GM19324 (cell line): ENCODE measurements around the gene GPC1.

Experiments used
- ATAC-seq: cut with Tn5 transposase; IDR thresholded peaks from one replicate; pipeline ENCODE4 v1.9.1; 2021; ENCODE audit warnings: mild to moderate bottlenecking, moderate library complexity; ENCODE audit not compliant: unreplicated experiment, low FRiP score

Gene GPC1

DNA sequence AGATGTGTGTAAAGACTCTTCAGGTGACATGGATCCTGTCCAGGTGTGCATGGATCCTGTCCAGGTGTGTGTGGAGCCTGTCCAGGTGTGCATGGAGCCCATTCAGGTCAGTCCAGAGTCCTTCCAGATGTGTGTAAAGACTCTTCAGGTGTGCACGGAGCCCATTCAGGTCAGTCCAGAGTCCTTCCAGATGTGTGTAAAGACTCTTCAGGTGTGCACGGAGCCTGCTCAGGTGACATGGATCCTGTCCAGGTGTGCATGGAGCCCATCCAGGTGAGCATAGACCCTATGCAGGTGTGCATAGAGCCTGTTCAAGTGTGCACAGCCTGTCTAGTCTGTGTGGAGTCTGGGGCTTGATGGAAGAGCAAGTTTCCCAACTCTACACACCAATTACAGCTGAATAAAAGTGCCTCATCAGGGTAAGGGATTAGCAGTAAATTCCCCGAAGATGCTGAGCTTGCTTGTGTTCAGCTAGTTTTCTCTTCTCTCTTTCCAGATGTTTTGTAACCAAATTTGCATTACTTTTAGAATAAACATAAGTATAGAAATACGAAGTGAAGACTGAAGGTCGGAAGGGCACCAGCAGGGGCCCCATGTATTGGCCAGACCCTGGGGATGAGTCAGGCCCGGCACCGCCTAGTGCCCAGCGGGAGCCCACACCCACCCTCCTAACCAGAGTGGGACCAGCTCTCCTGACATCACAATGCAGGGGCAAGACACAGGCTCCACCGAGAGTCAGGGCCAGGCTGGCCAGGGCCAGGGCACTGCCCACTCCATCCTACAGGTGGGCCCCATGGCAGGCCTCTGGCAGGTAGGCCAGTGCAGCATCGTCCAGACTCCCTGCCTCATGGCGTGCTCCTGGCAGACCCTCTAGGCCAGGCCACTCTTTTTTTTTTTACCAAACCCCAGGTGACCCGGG, 38.6 kb upstream of the GPC1 start:
- no peak for ATAC-seq

DNA sequence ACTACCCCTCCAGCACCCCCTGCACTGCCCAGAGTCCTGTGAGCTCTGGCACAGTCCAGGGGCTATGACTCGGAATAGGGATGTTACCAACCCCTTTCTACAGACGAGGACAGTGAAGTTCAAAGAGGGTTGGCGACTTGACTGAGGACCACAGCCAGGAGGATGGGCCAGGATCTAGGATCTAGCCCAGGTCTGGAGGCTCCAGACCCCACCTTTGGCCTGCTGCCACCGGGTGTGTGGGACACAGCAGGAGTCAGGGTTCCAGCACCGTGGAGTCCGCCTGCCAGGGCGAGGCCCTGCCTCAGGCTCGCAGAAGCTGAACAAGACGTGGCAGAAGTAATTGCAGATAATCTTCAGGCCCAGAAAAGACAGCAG, 37.9 kb upstream of the GPC1 start:
- no peak for ATAC-seq

DNA sequence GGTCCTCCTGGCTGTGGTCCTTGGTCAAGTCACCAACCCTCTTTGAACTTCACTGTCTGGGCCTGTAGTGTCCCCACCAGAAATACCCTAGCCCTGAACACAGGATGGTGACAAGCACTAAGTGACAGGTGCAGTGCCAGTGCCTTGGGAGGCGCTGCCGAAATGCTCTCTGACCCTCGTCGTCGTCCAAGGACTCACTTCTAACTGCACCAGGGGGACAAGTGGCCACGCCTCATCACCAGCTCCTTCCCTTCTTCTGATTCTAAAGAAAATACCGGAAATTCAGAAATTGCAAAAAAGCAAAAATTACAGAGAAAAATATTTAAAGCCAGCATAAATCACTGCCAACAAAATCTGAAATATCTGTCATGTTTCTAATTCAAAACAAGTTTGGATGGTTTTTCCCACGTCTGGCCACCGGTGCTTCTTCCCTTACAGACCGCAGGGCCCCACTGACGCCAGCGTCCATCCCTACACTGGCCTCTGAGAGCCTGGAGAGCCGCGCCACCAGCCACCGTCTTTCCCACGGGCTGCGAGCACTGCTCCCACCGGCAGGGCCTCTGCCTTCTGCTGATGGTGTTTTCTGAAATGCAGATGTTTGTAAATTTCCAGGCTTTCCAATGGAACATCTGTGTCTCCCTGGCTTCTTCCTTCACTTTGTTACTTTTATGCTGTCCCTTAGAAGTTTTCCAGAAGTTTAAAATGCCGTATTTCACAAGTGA, 37.4 kb upstream of the GPC1 start:
- no peak for ATAC-seq

DNA sequence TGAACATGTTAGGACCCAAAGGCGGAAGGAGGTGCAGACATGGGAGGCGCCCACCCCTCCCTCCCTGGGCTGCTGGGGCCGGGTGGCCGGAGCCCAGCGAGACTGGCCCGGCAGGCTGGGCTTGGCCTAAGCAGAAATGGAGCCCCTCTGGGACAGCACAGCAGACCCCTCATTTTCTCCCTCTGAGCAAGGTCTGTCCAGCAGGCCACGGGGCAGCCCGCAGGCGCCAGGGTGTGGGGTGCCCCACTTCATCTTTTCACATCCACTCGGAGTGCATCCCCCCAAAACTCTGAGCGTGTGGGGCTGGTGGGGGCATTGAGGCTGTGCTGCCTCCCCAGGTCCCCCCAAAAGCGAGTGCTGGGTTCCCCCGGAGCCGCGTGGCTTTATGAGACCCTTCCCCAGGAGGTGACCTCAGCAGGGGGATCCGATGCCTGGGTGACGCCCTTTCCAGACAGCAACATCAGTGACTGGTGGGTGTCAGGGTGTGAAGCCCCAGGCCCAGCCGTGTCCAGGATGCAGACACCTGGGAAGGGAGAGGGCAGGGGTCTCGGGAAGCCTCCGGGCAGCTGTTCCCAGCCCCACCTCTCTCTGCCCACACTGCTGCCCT, 36.7 kb upstream of the GPC1 start:
- ATAC-seq: no peak

DNA sequence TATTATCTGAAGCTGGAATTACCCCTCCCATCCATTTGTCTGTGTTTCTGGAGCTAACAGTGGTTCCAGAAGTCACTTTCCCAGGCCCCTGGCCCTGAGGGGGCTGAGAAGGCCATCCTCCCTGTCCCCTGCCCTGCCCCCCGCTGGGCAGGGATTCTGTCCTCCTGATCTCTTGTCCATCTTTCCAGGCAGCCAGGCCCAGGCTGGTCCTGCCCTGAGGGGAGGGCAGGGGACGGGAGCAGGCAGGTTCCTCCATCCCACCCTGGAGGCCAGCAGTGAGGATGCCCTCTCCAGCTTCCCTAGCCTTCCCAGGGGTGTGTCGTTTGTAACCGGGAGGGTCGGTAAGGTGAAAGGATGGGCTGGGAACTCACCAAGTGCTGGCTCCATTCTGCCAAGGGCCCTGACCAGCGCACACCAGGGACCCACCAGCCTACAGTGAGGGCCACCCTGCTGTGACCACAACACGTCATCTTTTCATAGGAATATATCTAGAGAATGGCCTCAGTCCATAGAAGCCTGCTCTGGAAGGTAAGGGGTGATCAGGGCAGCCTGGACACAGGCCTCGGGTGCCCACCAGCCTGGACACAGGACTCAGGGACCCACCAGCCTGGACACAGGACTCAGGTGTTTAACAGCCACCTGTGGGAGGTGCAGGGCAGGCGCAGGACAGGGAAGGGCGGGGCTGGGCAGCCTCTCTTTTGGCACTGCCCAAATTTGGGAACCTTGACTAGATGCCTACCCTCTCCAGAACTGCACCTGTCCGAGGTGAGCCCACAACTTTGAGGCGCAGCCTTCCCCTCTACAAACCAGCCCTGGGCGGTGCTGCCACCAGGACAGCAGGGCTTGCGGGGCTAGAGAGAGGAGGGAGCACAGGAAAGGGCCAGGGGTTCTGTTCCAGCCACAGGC, 35.8 kb upstream of the GPC1 start:
- ATAC-seq: no peak

DNA sequence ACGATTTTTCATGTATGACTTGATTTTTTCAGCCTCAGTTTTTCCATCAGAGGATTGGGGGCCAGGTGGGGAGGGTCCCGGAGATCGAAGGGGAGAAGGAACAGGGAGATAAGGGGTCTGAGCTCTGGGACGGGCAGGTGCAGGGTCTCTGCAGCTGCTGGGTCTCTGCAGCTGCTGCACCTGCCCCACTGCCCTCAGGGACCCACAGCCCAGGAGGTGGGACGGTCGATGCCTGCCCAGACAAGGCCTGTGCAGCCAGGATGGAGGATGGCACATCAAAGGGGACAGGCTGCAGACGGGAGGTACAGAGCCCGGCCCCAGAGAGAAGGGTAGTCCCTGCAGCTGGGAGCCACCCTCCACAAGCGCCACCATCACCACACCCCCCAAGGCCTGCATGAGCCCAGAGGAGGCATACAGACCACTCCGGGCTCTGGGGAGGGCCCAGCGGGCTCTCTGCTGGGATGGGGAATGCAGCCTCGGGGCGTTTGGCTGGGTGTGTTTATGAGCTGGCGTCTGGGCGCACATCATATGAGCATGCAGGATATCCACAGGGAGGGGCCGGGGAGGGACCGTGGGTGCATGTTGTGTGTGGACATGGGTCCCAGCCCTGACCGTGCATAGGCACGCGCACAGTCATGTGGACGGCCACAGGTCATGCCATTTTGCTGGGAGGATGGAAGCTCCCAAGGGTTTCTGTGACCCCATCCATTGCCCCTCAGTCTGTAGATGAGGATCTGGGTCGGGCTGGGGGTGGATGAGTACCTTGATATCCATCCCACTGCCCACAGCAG, 34.9 kb upstream of the GPC1 start:
- ATAC-seq: no peak

DNA sequence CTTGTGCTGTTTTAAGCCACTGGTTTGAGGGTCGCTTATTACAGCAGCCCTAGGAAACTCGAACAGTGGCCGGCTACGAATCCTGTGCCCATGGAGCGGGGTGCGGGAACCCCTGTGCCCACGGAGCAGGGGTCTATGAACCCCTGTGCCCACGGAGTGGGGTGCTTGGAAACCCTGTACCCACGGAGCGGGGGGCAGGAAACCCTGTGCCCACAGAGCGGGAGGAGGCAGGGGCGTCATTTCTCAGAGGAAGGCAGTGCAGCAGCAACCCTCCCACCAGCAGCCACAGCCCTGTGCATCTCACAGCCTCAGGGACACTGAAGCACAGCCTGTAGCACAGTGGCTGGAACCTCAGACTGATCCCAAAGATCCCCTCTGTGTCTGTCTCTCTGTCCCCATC, 34.2 kb upstream of the GPC1 start:
- ATAC-seq: no peak

DNA sequence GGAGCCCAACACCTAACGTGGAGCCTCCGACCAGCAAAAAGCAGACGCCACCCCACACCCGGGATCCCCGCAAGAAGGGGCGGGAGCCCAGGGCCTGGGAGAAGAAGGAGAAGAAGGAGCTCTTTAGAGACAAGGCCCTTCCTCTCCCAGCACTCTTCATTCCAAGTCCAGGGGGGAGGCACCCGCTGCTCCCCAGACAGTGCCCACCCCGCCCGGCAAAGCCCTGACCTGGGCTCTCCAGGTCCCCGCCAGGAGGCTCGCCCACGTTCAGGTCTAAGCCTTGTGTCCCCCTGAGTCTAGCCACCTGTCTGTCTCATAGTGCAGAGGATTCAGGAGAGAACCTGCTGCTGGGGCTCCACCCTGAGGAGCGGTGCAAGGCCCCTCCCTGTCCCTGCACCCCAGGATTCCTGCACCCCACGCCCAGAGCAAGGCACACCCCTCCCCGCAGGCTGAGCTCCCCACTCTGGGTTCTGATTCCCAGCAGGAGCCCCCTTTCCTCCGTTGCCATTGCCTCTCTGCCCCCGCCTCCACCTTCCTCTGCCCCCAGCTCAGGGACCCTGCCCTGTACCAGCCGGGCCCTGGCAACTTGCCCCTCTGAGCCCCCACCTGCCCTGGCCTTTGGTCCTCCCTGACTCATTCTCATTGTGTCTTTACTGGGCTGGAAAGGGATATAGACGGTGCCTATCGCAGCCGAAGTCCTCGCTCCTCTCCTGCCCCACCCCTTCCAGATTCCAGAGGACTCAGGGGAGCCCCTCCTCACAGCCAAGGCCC, 33.5 kb upstream of the GPC1 start:
- no peak for ATAC-seq

DNA sequence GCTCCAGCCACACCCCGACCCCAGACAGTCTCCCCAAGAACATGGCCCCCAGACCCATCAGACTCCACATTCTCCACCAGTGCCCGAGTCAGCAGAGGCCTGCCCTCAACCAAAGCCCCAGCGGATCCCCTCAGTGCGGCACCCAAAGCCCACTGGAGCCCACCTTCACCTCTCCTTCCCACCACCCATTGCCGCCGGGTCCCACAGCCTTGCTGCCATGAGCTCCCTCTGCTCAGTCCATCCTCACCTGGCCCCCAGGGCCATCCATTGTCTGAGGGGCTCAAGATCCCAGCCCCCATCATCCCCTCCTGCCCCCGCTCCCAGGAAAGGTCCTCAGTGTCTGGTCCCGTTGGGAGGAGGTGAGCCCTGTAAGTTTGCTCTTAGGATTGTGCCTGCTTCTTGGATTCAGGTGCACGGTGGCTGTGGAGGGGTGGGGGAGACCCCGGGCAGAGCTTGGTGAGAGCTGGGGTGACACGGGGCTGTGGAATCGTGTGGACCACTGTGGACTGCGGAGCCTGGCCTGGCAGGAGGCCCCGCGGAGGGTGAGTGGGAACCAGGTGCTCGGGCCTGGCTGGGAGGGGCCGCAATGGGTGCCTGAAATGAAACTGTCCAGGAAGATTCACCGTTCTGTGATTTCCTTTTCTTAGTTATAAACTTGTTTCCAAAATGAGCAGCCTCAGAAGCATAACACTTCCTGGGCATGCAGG, 32.7 kb upstream of the GPC1 start:
- ATAC-seq: no peak

DNA sequence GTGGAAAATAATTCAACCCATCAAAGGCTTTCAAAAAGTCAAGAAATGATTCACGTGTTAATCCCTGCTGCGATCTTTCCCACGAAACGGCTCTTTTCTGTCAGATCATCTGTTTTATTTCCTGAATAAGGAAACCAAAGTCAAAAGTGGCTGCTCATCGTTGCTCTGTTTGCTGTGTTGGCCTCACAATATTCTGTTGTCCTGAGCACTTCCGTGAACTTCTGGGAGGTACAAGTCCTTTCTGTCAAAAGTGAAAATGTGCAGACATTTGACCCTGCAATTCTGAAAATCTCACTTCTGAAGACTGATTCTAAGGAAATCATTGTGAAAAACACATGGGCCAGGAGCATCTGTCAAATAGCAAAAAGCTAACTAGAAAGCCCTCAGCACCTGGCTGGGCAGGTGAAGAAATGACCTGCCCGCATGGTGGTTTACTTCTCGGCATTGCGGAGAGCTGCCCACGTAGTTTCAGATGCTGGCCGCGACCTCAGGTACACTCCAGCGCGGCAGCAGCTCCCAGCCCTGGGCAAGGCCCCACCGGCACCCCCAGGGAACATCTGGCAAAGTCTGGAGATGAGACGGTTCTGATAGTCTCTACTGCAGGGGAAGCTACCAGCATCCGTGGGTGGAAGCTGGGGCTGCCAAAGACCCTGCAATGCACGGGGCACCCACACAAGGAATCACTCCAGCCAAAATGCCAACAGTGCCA, 31.9 kb upstream of the GPC1 start:
- no peak for ATAC-seq

DNA sequence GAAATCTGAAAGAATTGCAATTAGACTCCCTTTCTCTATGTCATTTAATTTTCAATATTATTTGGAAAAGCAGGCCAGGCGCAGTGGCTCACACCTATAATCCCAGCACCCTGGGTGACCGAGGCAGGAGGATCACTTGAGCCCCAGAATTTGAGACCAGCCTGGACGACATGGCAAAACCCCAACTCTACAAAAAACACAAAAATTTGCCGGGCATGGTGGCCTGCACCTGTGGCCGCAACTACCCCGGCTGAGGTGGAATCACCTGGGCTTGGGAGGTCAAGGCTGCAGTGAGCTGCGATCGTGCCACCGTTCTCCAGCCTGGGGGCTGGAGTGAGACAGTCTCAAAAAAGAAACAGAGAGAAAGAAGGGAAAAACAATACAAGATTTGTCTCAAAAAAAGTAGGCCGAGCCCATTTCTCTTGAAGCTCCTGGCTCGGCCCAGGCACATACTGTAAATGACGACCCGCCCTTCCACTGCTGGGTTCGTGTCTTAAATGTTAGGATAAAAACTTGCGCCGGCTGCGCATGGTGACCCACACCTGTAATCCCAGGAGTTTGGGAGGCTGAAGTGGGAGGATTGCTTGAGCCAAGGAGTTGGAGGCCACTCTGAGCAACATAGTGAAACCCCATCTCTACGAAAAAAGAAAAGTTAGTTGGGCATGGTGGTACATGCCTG, 31.1 kb upstream of the GPC1 start:
- ATAC-seq: no peak

DNA sequence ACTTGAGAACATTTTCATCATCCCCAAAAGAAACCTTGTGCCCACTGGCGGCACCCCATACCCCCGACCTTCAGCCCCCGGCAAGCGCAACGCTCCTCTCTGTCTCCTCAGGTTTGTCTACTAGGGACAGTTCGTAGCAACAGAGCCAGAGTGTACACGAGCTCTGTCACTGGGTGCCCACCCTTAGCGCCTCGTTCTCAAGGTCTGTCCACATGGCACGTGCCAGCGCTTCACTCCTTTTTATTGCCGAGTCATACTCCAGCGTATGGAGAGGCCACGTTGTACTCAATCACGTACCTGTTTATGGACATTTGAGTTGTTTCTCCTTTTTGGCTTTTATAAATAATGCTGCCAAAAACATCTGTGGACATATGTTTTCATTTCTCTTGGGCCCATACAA, 30.3 kb upstream of the GPC1 start:
- ATAC-seq: no peak

DNA sequence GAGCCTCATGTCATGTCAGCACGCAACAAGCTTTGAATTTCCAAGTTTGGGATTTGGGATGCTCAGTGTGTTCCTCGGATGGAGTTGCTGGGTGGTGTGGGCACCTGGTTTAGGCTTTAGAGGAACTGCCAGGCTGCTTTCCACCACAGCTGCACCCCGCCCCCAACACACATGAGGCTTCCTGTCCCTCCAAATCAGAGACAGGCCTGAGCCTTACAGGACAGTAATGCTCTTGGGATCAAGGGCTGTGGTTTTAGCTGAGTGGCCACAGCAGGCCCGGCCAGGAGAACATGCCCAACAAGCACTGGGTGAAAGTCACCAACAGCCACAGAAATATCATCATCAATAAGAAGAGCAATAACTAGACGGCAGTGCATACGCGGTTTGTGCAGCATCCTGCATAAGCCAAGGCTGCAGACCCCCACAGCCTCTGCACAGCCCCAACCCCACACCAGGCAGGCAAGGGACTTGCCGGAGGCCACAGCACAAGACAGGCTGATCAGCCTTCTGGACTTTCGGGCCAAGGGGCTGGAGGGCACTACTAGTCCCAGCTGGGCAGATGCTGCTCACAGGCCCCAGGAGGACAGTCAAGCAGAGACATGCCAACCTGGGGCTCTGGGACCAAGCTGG, 29.7 kb upstream of the GPC1 start:
- no peak for ATAC-seq

DNA sequence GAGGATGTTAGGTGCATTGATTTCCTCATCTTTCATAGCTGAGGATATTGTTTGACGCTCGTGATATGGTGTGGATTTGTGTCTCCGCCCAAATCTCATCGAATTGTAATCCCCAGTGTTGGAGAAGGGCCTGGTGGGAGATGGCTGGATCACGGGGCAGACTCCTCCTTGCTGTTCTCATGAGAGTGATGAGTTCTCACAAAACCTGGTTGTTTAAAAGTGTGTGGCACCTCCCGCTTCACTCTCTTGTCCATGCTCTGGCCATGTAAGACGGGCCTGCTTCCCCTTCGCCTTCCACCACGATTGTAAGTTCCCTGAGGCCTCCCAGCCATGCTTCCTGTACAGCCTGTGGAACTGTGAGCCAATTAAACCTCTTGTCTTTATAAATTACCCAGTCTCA, 28.4 kb upstream of the GPC1 start:
- no peak for ATAC-seq

DNA sequence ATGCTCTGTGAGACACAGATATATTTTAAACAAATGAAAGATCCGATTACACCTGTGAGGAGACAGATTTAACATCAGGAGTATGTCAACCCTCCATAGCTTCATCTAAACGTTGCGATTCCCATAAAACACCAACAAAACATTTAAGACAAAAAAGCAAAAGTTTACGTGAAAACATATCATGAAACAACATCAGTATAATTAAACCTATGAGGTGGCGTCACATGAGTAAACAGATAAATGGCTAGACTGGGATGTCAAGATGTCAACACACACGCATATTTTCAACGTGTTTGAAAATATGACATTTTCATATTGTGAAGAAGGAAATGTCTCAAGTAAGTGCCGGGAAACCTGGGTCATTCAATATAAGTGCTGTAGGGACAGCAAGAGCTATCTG, 25.5 kb upstream of the GPC1 start:
- ATAC-seq: no peak

DNA sequence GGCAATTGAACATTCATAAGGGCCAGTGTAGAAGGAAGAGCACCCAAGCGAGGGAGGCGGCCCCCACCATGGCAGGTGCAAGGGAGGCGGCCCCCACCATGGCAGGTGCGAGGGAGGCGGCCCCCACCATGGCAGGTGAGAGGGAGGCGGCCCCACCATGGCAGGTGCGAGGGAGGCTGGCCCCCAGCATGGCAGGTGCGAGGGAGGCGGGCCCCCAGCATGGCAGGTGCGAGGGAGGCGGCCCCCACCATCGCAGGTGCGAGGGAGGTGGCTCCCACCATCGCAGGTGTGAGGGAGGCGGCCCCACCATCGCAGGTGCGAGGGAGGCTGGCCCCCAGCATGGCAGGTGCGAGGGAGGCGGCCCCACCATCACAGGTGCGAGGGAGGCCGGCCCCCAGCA, 24.7 kb upstream of the GPC1 start:
- ATAC-seq: no peak
